Stimulated activated CD4-positive, alpha-beta T cell treated with anti-CD3 and anti-CD28 coated beads, Interleukin-2, amount 100 ng/mL, for 4 hours (primary cell): ENCODE data around the gene LRFN2.

Experiments
- DNase-seq: peaks from one replicate; pipeline ENCODE4 v3.0.0-alpha.2; 2020; ENCODE audit warnings: low read depth

Gene LRFN2

GRCh38 chr6:40586369-40587201 is 579 bp downstream of the LRFN2 start:
- no peak for DNase-seq

- DNase-seq: no peak
Observed at GRCh38 chr6:40585651-40586269, 1.4 kb downstream of the LRFN2 start.

DNA sequence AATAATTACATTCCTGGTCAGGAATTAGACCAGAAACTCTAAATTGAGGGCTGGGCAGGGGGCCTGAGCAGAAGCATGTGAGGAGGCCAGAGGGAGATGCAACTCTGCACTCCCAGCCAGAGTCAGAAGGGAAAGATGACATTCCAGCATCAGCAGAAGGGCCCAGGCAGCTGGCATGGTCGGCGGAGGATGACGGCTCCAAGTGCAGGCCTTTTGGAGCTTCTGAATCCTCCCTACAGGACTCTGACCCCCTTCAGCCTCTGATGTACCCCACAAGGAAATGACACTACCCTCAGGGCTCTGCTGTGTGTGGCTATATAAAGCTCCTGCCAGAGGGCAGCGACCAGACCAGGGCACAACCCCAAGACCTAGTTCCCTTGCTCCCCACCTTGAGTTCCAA is 1.9 kb downstream of the LRFN2 start:
- DNase-seq: no peak

DNA sequence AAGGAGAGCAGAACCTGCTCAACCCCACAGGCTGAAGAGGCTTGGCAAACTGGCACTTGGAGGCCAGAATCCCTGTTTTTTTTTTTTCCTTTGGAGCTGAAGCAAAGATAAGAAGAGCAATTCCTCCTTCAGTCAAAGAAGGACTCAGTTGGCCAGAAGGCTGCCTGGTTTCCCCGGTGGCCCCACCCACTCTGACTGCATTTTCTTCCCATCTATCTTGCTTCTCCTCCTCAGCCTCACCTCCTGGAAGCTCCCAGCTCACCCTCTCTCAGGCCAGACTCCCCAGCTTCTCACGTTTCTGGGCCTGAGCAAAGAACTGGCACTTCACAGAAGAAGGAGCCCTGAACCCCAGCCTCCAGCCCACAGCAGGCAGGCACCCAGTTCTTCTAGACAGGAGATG is 2.4 kb downstream of the LRFN2 start:
- no peak for DNase-seq

- no peak for DNase-seq
Observed at GRCh38 chr6:40583709-40584108, 3.5 kb downstream of the LRFN2 start.

- no peak for DNase-seq
Observed at GRCh38 chr6:40582892-40583291, 4.3 kb downstream of the LRFN2 start.

GRCh38 chr6:40579101-40579500 is 8.1 kb downstream of the LRFN2 start:
- DNase-seq: no peak

- no peak for DNase-seq
Observed at GRCh38 chr6:40577672-40578071, 9.5 kb downstream of the LRFN2 start.

- DNase-seq: no peak
Observed at GRCh38 chr6:40573221-40573620, 13.9 kb downstream of the LRFN2 start.

DNA sequence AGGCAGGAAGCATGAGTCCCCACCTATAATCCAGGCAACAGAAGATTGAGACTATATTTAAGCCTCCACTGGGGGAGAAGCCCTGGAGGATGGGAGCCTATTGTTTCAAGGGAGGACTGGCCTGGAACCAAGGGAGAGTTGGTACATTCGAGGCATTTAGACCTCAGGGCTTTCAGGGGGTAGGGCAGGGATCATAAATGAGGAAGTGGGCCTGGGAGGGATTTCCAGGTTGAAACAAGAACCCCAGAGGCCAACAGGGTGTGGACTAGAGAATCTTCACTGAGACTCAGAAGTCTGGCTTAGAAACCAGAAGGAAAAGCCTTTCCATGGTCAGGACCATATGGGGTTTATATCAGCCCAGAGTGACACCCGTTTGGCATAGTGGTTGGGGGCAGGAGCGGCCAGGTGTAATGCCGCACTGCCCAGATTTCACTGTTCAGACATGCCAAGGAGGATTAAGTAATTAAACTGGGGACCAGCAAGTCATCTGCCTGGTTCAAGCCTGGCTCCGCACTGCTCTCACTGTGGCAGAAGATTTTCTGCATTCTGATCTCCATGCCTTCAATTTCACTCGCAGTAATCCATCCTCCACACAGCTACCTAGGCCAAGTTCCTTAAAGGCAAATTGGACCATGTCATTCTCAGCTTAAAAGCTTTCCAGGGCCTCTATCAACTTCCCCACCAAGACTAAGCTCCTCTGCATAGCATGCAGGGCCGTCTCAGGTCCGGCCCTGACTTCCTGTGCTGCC is 17.8 kb downstream of the LRFN2 start:
- no peak for DNase-seq

- DNase-seq: no peak
Observed at GRCh38 chr6:40568062-40568708, 19.0 kb downstream of the LRFN2 start.

- DNase-seq: no peak
Observed at GRCh38 chr6:40563111-40563510, 24.1 kb downstream of the LRFN2 start.

DNA sequence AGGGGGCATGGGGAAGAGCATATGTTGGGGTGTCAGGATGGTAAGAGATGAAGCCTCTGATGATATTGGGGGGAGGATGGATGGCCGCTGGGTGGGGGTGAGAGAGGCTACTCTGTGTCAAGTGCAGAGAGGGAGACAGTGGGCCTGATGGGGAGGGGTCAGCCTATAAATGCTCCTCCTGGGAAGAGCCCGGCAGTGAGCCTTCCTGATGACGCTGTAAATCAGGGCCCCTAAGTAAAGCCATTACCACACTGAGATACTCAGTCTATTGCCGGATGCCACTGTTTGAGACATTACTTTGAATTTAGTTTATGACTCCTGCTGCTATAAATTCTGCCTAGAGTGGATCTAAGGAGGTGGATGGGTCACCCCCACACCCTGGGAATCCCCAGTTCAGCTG is 28.1 kb downstream of the LRFN2 start:
- no peak for DNase-seq

GRCh38 chr6:40558102-40558501 is 29.1 kb downstream of the LRFN2 start:
- no peak for DNase-seq

GRCh38 chr6:40556881-40557280 is 30.3 kb downstream of the LRFN2 start:
- DNase-seq: no peak

DNA sequence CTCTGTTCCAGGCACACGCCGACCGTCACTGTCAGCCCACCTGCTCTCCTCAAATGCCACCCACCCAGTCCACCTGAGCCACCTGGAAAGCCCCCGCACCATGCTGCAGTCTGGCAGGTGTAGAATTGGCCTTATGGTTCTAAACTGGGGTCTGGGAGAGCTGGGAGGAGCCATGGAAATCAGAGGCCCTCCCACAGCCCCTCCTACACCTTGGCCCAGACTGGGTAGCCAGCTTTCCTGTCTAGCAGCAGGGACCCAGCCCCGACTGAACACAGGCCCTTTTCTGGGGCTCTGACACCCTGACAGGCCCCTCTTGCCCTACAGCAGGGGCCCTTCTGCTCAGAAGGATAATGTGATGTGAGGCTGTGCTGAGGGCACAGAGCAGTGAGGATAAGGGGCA is 31.1 kb downstream of the LRFN2 start:
- no peak for DNase-seq

- no peak for DNase-seq
Observed at GRCh38 chr6:40555092-40555491, 32.1 kb downstream of the LRFN2 start.

- DNase-seq: no peak
Observed at GRCh38 chr6:40552941-40553340, 34.2 kb downstream of the LRFN2 start.

DNA sequence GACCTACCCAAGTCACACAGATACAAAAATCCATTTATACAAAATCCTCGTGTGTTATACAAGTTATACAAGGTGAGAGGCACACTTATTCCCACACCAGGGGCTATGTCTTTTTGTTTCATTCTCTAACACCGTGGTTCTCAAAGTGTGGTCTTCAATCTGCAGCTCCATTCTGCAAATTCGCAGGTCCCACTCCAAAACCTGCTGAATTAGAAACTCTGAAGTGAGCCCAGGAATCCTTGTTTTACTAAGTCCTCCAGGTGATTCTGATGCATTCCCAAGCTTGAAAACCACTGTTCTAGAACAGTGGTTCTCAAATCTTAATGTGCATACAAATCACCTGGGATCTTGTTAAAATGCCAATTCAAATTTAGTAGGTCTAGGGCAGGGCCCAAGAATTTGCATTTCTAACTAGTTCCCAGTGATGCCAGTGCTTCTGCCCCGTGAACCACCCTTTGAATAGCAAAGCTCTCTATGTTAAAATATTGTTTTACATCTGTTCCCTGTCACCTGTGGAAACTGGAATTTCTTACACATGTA is 35.1 kb downstream of the LRFN2 start:
- DNase-seq: no peak

GRCh38 chr6:40550202-40551101 is 36.7 kb downstream of the LRFN2 start:
- no peak for DNase-seq

DNA sequence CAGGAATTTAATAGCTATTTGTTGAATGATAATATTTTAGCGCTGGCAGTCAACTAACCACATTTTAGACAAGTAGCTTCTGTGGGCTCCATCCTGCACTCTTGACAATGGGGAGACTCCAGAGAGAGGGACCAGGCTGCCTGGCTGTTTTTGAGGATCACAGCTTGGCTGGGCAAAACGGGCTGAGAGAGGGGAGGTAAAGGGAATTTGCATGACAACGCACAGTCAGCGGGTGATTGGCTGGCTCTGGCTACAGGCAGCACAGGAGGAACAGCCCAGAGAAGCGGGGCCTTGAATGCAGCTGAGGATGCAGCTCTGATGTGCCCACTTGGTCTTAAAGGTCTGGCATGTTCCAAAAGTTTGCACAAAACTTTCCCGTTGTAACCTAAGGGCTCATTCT is 41.2 kb downstream of the LRFN2 start:
- no peak for DNase-seq
